Mesothelial cell of epicardium (in vitro differentiated cells): Measurements from ENCODE around the gene ASCL3. TPM values are rescaled to one million over a fixed set of nuclear protein-coding genes. Genes with fewer than 3 reads are reported as not detected.
"Not testable (repeated sequence)": the region's sequence is repeated elsewhere in the genome, so short reads cannot be mapped to it uniquely, and the experiment has no call there.

Experiments
- DNase-seq, 2 experiments: peaks; one replicate each; pipeline ENCODE4 v3.0.0; 2021; ENCODE audit warnings: low spot score in 2 of 2; ENCODE audit not compliant: unreplicated experiment in 2 of 2
- H3K27ac Mint-ChIP-seq: 2 replicates; pipeline ENCODE4 v1.8.0; 2021; ENCODE audit warnings: mixed read lengths
- H3K27me3 Mint-ChIP-seq: 2 replicates; pipeline ENCODE4 v1.8.0; 2021; ENCODE audit warnings: low read depth, mixed read lengths
- H3K36me3 Mint-ChIP-seq: 2 replicates; pipeline ENCODE4 v1.8.0; 2021; ENCODE audit warnings: mixed read lengths
- H3K4me1 Mint-ChIP-seq: 2 replicates; pipeline ENCODE4 v1.8.0; 2021; ENCODE audit warnings: mixed read lengths
- H3K4me3 Mint-ChIP-seq: 2 replicates; pipeline ENCODE4 v1.8.0; 2021; ENCODE audit warnings: mild to moderate bottlenecking, moderate library complexity, mixed read lengths
- H3K9me3 Mint-ChIP-seq: 2 replicates; pipeline ENCODE4 v1.8.0; 2021; ENCODE audit warnings: mixed read lengths
- CTCF ChIP-seq: fragments of 200-600 bp; sonication (generic); IDR thresholded peaks from one replicate; pipeline ENCODE4 v1.5.0; 2021; ENCODE audit warnings: antibody characterized with exemption; ENCODE audit not compliant: unreplicated experiment
- total RNA-seq: library from RNA; stranded (reverse); gene quantifications from 3 replicates; pipeline ENCODE4 v1.2.1, GENCODE V29; 2021

ASCL3 gene
- total RNA-seq, 1 donor from 2014 or later, result not detected

DNA sequence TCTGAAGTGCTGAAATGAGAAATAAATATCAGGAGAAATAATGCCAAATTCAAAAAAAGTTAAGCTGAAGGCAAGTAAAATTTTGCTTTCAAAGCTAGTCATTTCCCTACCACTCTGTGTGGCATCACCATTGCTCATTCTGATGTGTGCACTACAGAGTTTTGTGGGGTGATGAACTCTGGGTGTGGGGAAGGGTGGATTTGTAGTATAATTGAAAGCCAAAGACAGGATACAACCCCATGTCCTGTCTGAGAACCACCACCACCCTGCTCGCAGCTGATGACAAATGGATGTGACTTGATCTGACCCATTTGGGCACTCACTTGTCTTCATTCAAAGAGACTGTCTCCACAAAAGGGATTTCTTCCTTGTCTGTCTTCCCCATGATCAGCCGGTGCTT is 40.7 kb upstream of the ASCL3 start:
- Mint-ChIP-seq H3K27ac (no peak overlapping the region), H3K9me3 (no peaks in the 10 kb centered on the region), H3K27me3 (peaks cover 8% of the 10 kb centered on the region), H3K4me1 (no peaks in the 10 kb centered on the region), H3K36me3 (no peaks in the 10 kb centered on the region), H3K4me3 (no peak overlapping the region)
- DNase-seq, result no peak
- no peak for TF ChIP-seq CTCF

DNA sequence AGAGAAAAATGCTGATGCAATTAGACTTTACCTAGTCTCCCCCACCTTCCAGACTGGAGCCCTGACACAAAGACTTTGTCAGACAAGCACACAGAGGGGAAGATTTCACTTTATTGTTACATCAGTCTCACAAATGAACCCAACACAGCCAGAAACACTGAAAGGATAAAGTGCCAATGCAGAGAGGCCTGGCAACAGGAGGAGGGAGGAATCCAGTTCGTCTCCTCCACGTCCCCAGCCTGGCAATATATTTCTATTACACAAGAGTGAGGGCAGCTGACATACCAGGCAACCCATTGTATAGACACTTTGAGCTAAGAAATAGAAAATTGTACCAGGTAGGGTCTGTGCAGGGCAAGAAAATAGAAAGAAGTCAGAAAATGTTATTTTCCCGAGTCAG is 37.7 kb upstream of the ASCL3 start:
- no peaks in the 10 kb centered on the region for H3K9me3 Mint-ChIP-seq
- H3K4me1 Mint-ChIP-seq, result no peaks in the 10 kb centered on the region
- no peaks in the 10 kb centered on the region for H3K36me3 Mint-ChIP-seq
- no peak overlapping the region for H3K4me3 Mint-ChIP-seq
- no peak for DNase-seq
- H3K27me3 Mint-ChIP-seq, result no peaks in the 10 kb centered on the region
- TF ChIP-seq CTCF, result no peak
- no peak overlapping the region for H3K27ac Mint-ChIP-seq

- H3K27me3 Mint-ChIP-seq, H3K4me1 Mint-ChIP-seq, H3K27ac Mint-ChIP-seq, H3K4me3 Mint-ChIP-seq, DNase-seq, H3K9me3 Mint-ChIP-seq, H3K36me3 Mint-ChIP-seq: not testable (repeated sequence)
Measured at GRCh38 chr11:8979365-8979764, 36.5 kb upstream of the ASCL3 start.

- H3K27ac Mint-ChIP-seq, result no peak overlapping the region
- H3K4me1 Mint-ChIP-seq, result no peaks in the 10 kb centered on the region
- no peaks in the 10 kb centered on the region for H3K36me3 Mint-ChIP-seq
- no peaks in the 10 kb centered on the region for H3K9me3 Mint-ChIP-seq
- no peak overlapping the region for H3K4me3 Mint-ChIP-seq
- no peak for TF ChIP-seq CTCF
- no peak for DNase-seq
- H3K27me3 Mint-ChIP-seq, result no peaks in the 10 kb centered on the region
Measured at GRCh38 chr11:8973121-8973520, 30.3 kb upstream of the ASCL3 start.

- Mint-ChIP-seq H3K27me3 (no peaks in the 10 kb centered on the region), H3K27ac (no peak overlapping the region), H3K4me1 (no peaks in the 10 kb centered on the region), H3K36me3 (no peaks in the 10 kb centered on the region), H3K9me3 (no peaks in the 10 kb centered on the region), H3K4me3 (no peak overlapping the region)
- no peak for DNase-seq
- TF ChIP-seq CTCF, result no peak
Measured at GRCh38 chr11:8971924-8972316, 29.1 kb upstream of the ASCL3 start.

- Mint-ChIP-seq H3K9me3 (no peaks in the 10 kb centered on the region), H3K4me1 (no peaks in the 10 kb centered on the region), H3K27ac (no peak overlapping the region), H3K4me3 (no peak overlapping the region), H3K27me3 (no peaks in the 10 kb centered on the region), H3K36me3 (no peaks in the 10 kb centered on the region)
- DNase-seq, result no peak
- TF ChIP-seq CTCF, result no peak
Measured at GRCh38 chr11:8971196-8971923, 28.5 kb upstream of the ASCL3 start.
